SK-N-SH (cell line): ENCODE results near the gene NANS. TPM values are rescaled to one million over a fixed set of nuclear protein-coding genes. Genes with fewer than 3 reads are reported as not detected.
"Not testable (repeated sequence)": the region's sequence is repeated elsewhere in the genome, so short reads cannot be mapped to it uniquely, and the experiment has no call there.

Source experiments
- CTCF ChIA-PET: fragments of 300-600, 350-600 bp; formaldehyde crosslinking; extraction: SDS; loops from one replicate; lab custom pipeline; 2021; lab: Yijun Ruan, JAX
- POLR2A ChIA-PET: fragments of 350-600 bp; sonication (Branson Sonifier 250); formaldehyde crosslinking; extraction: SDS; loops from one replicate; lab custom pipeline; 2020; ENCODE audit warnings: antibody characterized with exemption, inconsistent platforms; lab: Yijun Ruan, JAX
- DNase-seq: peaks from one replicate; pipeline ENCODE4 v3.0.0; 2012
- H2AFZ ChIP-seq: fragments of 200-600 bp; sonication (generic); 2 replicates; pipeline ENCODE4 v1.8.1; 2016; ENCODE audit warnings: antibody characterized with exemption, mild to moderate bottlenecking, low read depth
- H3F3A ChIP-seq: fragments of 200-600 bp; sonication (generic); replicated peaks from 2 replicates; pipeline ENCODE3; 2016; ENCODE audit warnings: antibody characterized with exemption, mild to moderate bottlenecking; ENCODE audit not compliant: insufficient read depth
- H3K27ac ChIP-seq, 2 experiments: fragments of 200-500 bp in 1 of 2; fragments of 200-600 bp in 1 of 2; sonication (Bioruptor generic) in 1 of 2; sonication (generic), shearing (Covaris generic) in 1 of 2; 2 replicates each; pipeline versions ENCODE4 v1.5.1 to v1.6.1; 2014 to 2016; ENCODE audit warnings: low read depth in 2 of 2, inconsistent platforms in 1 of 2, low read length in 1 of 2, mild to moderate bottlenecking in 1 of 2, mixed read lengths in 1 of 2
- H3K27me3 ChIP-seq: fragments of 200-600 bp; sonication (generic), shearing (Covaris generic); 2 replicates; pipeline ENCODE4 v1.6.1; 2016; ENCODE audit warnings: mixed run types; ENCODE audit not compliant: insufficient read depth
- H3K36me3 ChIP-seq, 2 experiments: fragments of 200-500 bp in 1 of 2; fragments of 200-600 bp in 1 of 2; sonication (Bioruptor generic) in 1 of 2; sonication (generic) in 1 of 2; replicated peaks in 1 of 2; 2 replicates each; pipeline versions ENCODE3 to v1.5.1; 2014 to 2016; ENCODE audit warnings: low read length in 1 of 2, mild to moderate bottlenecking in 1 of 2; ENCODE audit not compliant: insufficient read depth in 2 of 2, control insufficient read depth in 1 of 2
- H3K4me1 ChIP-seq, 2 experiments: fragments of 200-500 bp in 1 of 2; fragments of 200-600 bp in 1 of 2; sonication (Bioruptor generic) in 1 of 2; sonication (generic), shearing (Covaris generic) in 1 of 2; 2 replicates each; pipeline versions ENCODE4 v1.5.1 to v1.6.1; 2014 to 2016; ENCODE audit warnings: low read depth in 1 of 2, low read length in 1 of 2, mixed run types in 1 of 2; ENCODE audit not compliant: insufficient read depth in 2 of 2, control insufficient read depth in 1 of 2
- H3K4me2 ChIP-seq: fragments of 200-600 bp; sonication (generic), shearing (Covaris generic); 2 replicates; pipeline ENCODE4 v1.6.1; 2017; ENCODE audit warnings: mixed run types
- H3K4me3 ChIP-seq, 2 experiments: fragments of 200-500 bp in 1 of 2; fragments of 200-600 bp in 1 of 2; sonication (Bioruptor generic) in 1 of 2; sonication (generic), shearing (Covaris generic) in 1 of 2; 2 replicates each; pipeline versions ENCODE4 v1.5.1 to v1.8.1; 2014 to 2016; ENCODE audit warnings: low read depth in 2 of 2, inconsistent platforms in 1 of 2, low read length in 1 of 2, mild to moderate bottlenecking in 1 of 2, mixed read lengths in 1 of 2, moderate library complexity in 1 of 2
- H3K79me2 ChIP-seq: fragments of 200-600 bp; sonication (generic); 2 replicates; pipeline ENCODE4 v1.8.1; 2017; ENCODE audit warnings: mild to moderate bottlenecking; ENCODE audit not compliant: insufficient read depth
- H3K9ac ChIP-seq: fragments of 200-600 bp; sonication (generic); 2 replicates; pipeline ENCODE4 v1.6.1; 2017; ENCODE audit warnings: mixed run types
- H3K9me2 ChIP-seq: fragments of 200-600 bp; sonication (generic); 2 replicates; pipeline ENCODE4 v1.6.1; 2017; ENCODE audit warnings: mixed run types
- H3K9me3 ChIP-seq: fragments of 200-600 bp; sonication (generic); 2 replicates; pipeline ENCODE4 v1.6.1; 2017; ENCODE audit warnings: mixed run types, mild to moderate bottlenecking, moderate library complexity
- H4K20me1 ChIP-seq: fragments of 200-600 bp; sonication (generic); 2 replicates; pipeline ENCODE4 v1.6.1; 2017; ENCODE audit warnings: mild to moderate bottlenecking, mixed run types; ENCODE audit not compliant: insufficient read depth
- EZH2phosphoT487 ChIP-seq: fragments of 200-600 bp; sonication (generic); IDR thresholded peaks from 2 replicates; pipeline ENCODE4 v1.6.1; 2017; ENCODE audit warnings: low read depth, mixed run types, mild to moderate bottlenecking, antibody characterized with exemption, moderate library complexity, borderline replicate concordance
- FOSL2 ChIP-seq: IDR thresholded peaks from 2 replicates; pipeline ENCODE4 v1.4.0; 2012; ENCODE audit warnings: low read depth, mild to moderate bottlenecking, moderate library complexity, borderline replicate concordance
- FOXM1 ChIP-seq: IDR thresholded peaks from 2 replicates; pipeline ENCODE4 v1.4.0; 2012; ENCODE audit warnings: low read depth, mild to moderate bottlenecking
- IRF3 ChIP-seq: fragments of 150-350 bp; IDR thresholded peaks from 2 replicates; pipeline ENCODE4 v1.6.1; 2016; ENCODE audit warnings: mild to moderate bottlenecking, low read depth, low read length
- JUND ChIP-seq: IDR thresholded peaks from 2 replicates; pipeline ENCODE4 v1.4.0; 2012
- NRF1 ChIP-seq: IDR thresholded peaks from 2 replicates; pipeline ENCODE4 v1.6.1; 2012; ENCODE audit warnings: low read depth, mild to moderate bottlenecking, low read length
- RAD21 ChIP-seq: IDR thresholded peaks from 2 replicates; pipeline ENCODE4 v1.6.1; 2012; ENCODE audit warnings: mild to moderate bottlenecking, low read length
- SMC3 ChIP-seq: IDR thresholded peaks from 2 replicates; pipeline ENCODE4 v1.6.1; 2012; ENCODE audit warnings: low read depth, low read length, improper control_type of control experiment
- USF1 ChIP-seq: IDR thresholded peaks from 2 replicates; pipeline ENCODE4 v1.4.0; 2012; ENCODE audit warnings: low read depth, borderline replicate concordance
- WGBS: methylation state at CpG from one replicate; pipeline ENCODE4 v1.1.6; 2017; ENCODE audit warnings: low lambda C conversion rate; 5-methylcytosine and 5-hydroxymethylcytosine counted together
- polyA plus RNA-seq, 3 experiments: library from polyadenylated mRNA; depleted of rRNA; stranded (reverse); fragments of >200 nt; gene quantifications; 2 replicates each; pipeline ENCODE4 v1.2.3, GENCODE V29; 2012

NANS gene
- polyA plus RNA-seq, 1 of the 3 experiments (the other 2 are of a cell fraction), result 61.3 TPM

GRCh38 chr9:98121058-98121457 is 64.5 kb downstream of the NANS start:
- POLR2A ChIA-PET, result no interaction called here

GRCh38 chr9:98124091-98124490 is 67.6 kb downstream of the NANS start:
- H3K27ac ChIP-seq, H3K9ac ChIP-seq, H3K36me3 ChIP-seq, POLR2A ChIA-PET, H3K27me3 ChIP-seq, H3K79me2 ChIP-seq, H2AFZ ChIP-seq, H3K9me2 ChIP-seq, H3K4me2 ChIP-seq, H3K4me3 ChIP-seq, H4K20me1 ChIP-seq, CTCF ChIA-PET, DNase-seq, H3F3A ChIP-seq, H3K9me3 ChIP-seq: not testable (repeated sequence)
- H3K4me1 ChIP-seq, result peaks cover 0 to 19% of the 10 kb centered on the region in 2 experiments; a peak in 3 of 4 replicates
- WGBS, result 93% methylated on average over 13 of the region's 13 CpGs

More at GRCh38 chr9:98121058-98121457, 64.5 kb downstream of the NANS start:
- Histone ChIP-seq H3K9me2 (no peaks in the 10 kb centered on the region), H3K9ac (no peak overlapping the region), H2AFZ (no peak overlapping the region), H3K4me1 (peaks cover 0 to 30% of the 10 kb centered on the region in 2 experiments; a peak in 3 of 4 replicates), H4K20me1 (no peaks in the 10 kb centered on the region), H3F3A (no peaks in the 10 kb centered on the region), H3K27me3 (no peaks in the 10 kb centered on the region), H3K4me3 (no peak overlapping the region), H3K9me3 (no peaks in the 10 kb centered on the region), H3K79me2 (no peaks in the 10 kb centered on the region), H3K4me2 (no peak overlapping the region), H3K36me3 (no peaks in the 10 kb centered on the region), H3K27ac (no peak overlapping the region)
- CTCF ChIA-PET, result interaction anchor here (0.7 to 1.5 kb wide), 9 partner anchors 11 to 135 kb away, joined by 3 to 4 read pairs (median 3); no protein-coding TSS in a partner anchor
- TF ChIP-seq EZH2phosphoT487 (no peak), FOXM1 (no peak), USF1 (no peak), FOSL2 (no peak), RAD21 (peak; percentile 46), SMC3 (0 out of 2 replicates have a peak, but pooled peaks have one; percentile 6), NRF1 (no peak)
- no peak for DNase-seq
- WGBS, result 12% methylated on average over 3 of the region's 3 CpGs

GRCh38 chr9:98124637-98125426 is 68.3 kb downstream of the NANS start:
- no peaks in the 10 kb centered on the region for H3K9me2 ChIP-seq
- TF ChIP-seq JUND (no peak), SMC3 (no peak), IRF3 (no peak), USF1 (no peak)
- TF ChIP-seq, all 33 proteins: peak for 0
- Histone ChIP-seq H3K27ac (no peak overlapping the region), H3K36me3 (no peaks in the 10 kb centered on the region), H3F3A (no peaks in the 10 kb centered on the region), H3K4me3 (no peak overlapping the region), H3K4me1 (peaks cover 0 to 16% of the 10 kb centered on the region in 2 experiments; a peak in 3 of 4 replicates), H3K4me2 (no peak overlapping the region), H3K9ac (no peak overlapping the region), H3K27me3 (no peaks in the 10 kb centered on the region), H3K79me2 (no peaks in the 10 kb centered on the region), H4K20me1 (no peaks in the 10 kb centered on the region), H2AFZ (no peak overlapping the region), H3K9me3 (no peaks in the 10 kb centered on the region)
- CTCF ChIA-PET, result interaction anchor here (0.7 to 1.1 kb wide), 2 partner anchors 8 to 33 kb away, joined by 3 read pairs; no protein-coding TSS in a partner anchor
- POLR2A ChIA-PET, result no interaction called here
- no peak for DNase-seq
- 86% methylated on average over 14 of the region's 15 CpGs for WGBS
